Endodermal cell (in vitro differentiated cells): ENCODE results near the gene PRKCA. TPM values are rescaled to one million over a fixed set of nuclear protein-coding genes. Genes with fewer than 3 reads are reported as not detected.

Experiments used
- DNase-seq: peaks from one replicate; pipeline ENCODE4 v3.0.0-alpha.2; 2017
- H3K27ac ChIP-seq: 2 replicates; pipeline ENCODE4 v1.5.1; 2013; ENCODE audit warnings: mild to moderate bottlenecking, low read depth, low read length, moderate library complexity
- H3K27me3 ChIP-seq: 2 replicates; pipeline ENCODE4 v1.6.1; 2013; ENCODE audit warnings: mild to moderate bottlenecking, low read length, moderate library complexity; ENCODE audit not compliant: insufficient read depth, control insufficient read depth, poor library complexity, severe bottlenecking
- H3K36me3 ChIP-seq: 2 replicates; pipeline ENCODE4 v1.7.0; 2013; ENCODE audit warnings: mild to moderate bottlenecking, low read length, moderate library complexity; ENCODE audit not compliant: control insufficient read depth, insufficient read depth
- H3K4me1 ChIP-seq: one replicate; pipeline ENCODE4 v1.7.0; 2013; ENCODE audit warnings: low read length; ENCODE audit not compliant: control insufficient read depth, insufficient read depth
- H3K4me3 ChIP-seq: 2 replicates; pipeline ENCODE4 v1.5.1; 2013; ENCODE audit warnings: mild to moderate bottlenecking, low read length, moderate library complexity
- H3K9ac ChIP-seq: 2 replicates; pipeline ENCODE4 v1.6.1; 2013; ENCODE audit warnings: mild to moderate bottlenecking, low read length, moderate library complexity; ENCODE audit not compliant: poor library complexity, severe bottlenecking; ENCODE audit errors: extremely low read depth
- H3K9me3 ChIP-seq: 2 replicates; pipeline ENCODE4 v1.6.1; 2013; ENCODE audit warnings: mild to moderate bottlenecking, low read length, moderate library complexity; ENCODE audit not compliant: control insufficient read depth
- H3K27ac Mint-ChIP-seq: 2 replicates; pipeline ENCODE4 v1.8.0; 2020; ENCODE audit warnings: mixed read lengths
- H3K27me3 Mint-ChIP-seq: 2 replicates; pipeline ENCODE4 v1.8.0; 2021; ENCODE audit warnings: mild to moderate bottlenecking, mixed read lengths; ENCODE audit not compliant: insufficient read depth
- H3K36me3 Mint-ChIP-seq: 2 replicates; pipeline ENCODE4 v1.8.0; 2020; ENCODE audit warnings: low read depth, mixed read lengths
- H3K4me1 Mint-ChIP-seq: 2 replicates; pipeline ENCODE4 v1.8.0; 2020; ENCODE audit warnings: mixed read lengths
- H3K4me3 Mint-ChIP-seq: 2 replicates; pipeline ENCODE4 v1.8.0; 2020; ENCODE audit warnings: mild to moderate bottlenecking, moderate library complexity, mixed read lengths
- H3K9me3 Mint-ChIP-seq: 2 replicates; pipeline ENCODE4 v1.8.0; 2020; ENCODE audit warnings: mild to moderate bottlenecking, mixed read lengths
- CTCF ChIP-seq: fragments of 200-600 bp; sonication (generic); conservative IDR thresholded peaks from 2 replicates; pipeline ENCODE4 v1.5.0; 2021; ENCODE audit warnings: antibody characterized with exemption, mild to moderate bottlenecking
- WGBS, 2 experiments: methylation state at CpG; one replicate each; pipeline versions ENCODE4 v1.1.5 to v1.1.7; 2013; ENCODE audit warnings: missing lambda C conversion rate in 2 of 2, mixed read lengths in 1 of 2; ENCODE audit not compliant: insufficient coverage in 1 of 2, insufficient read length in 1 of 2; 5-methylcytosine and 5-hydroxymethylcytosine counted together
- total RNA-seq, 2 donors: library from RNA; stranded (reverse); fragmentation: NEBNext Ultra II Directional in 1 of 2; extraction: Animal tissue kit (Norgen Biotek cat#: 25700) in 1 of 2; gene quantifications; 2 replicates in 1 of 2; 3 replicates in 1 of 2; pipeline ENCODE4 v1.2.1, GENCODE V29; 2021

The PRKCA gene
- total RNA-seq, 2 donors from 2014 or later: 8.7 to 14.6 TPM

- Histone ChIP-seq H3K27me3 (peaks cover 29% of the 10 kb centered on the region), H3K27ac (no peak overlapping the region), H3K4me1 (peaks cover 10% of the 10 kb centered on the region), H3K4me3 (no peak overlapping the region), H3K9ac (no peak overlapping the region), H3K9me3 (no peaks in the 10 kb centered on the region), H3K36me3 (no peaks in the 10 kb centered on the region)
- no peak for TF ChIP-seq CTCF
- Mint-ChIP-seq H3K4me1 (peaks cover 24% of the 10 kb centered on the region), H3K4me3 (no peak overlapping the region), H3K27ac (no peak overlapping the region), H3K27me3 (peaks cover 34% of the 10 kb centered on the region), H3K9me3 (no peaks in the 10 kb centered on the region), H3K36me3 (no peaks in the 10 kb centered on the region)
- DNase-seq: no peak
- 67 to 83% methylated on average over 1 to 2 of the region's 3 CpGs for WGBS, 2 experiments
Observed at GRCh38 chr17:66354472-66354871, 52.1 kb downstream of the PRKCA start.

- WGBS, 2 experiments: 84 to 87% methylated on average over 2 to 5 of the region's 5 CpGs
- H3K27me3 Mint-ChIP-seq: peaks cover 34% of the 10 kb centered on the region
- no peak overlapping the region for H3K4me3 Mint-ChIP-seq
- Histone ChIP-seq H3K27me3 (peaks cover 29% of the 10 kb centered on the region), H3K9ac (no peak overlapping the region), H3K4me3 (no peak overlapping the region), H3K36me3 (no peaks in the 10 kb centered on the region), H3K4me1 (peaks cover 5% of the 10 kb centered on the region), H3K9me3 (no peaks in the 10 kb centered on the region), H3K27ac (no peak overlapping the region)
- no peak for DNase-seq
- H3K36me3 Mint-ChIP-seq: no peaks in the 10 kb centered on the region
- H3K9me3 Mint-ChIP-seq: no peaks in the 10 kb centered on the region
- peak overlapping the region; percentile 52 for H3K27ac Mint-ChIP-seq
- no peak for TF ChIP-seq CTCF
- H3K4me1 Mint-ChIP-seq: peaks cover 19% of the 10 kb centered on the region
Observed at GRCh38 chr17:66354981-66355380, 52.6 kb downstream of the PRKCA start.

GRCh38 chr17:66355510-66355909, 53.1 kb downstream of the PRKCA start:
- H3K9me3 Mint-ChIP-seq: no peaks in the 10 kb centered on the region
- WGBS, 2 experiments: 71 to 100% methylated on average over 1 to 2 of the region's 2 CpGs
- Histone ChIP-seq H3K4me3 (no peak overlapping the region), H3K9ac (no peak overlapping the region), H3K4me1 (peaks cover 2% of the 10 kb centered on the region), H3K27me3 (peaks cover 29% of the 10 kb centered on the region), H3K27ac (no peak overlapping the region), H3K36me3 (no peaks in the 10 kb centered on the region), H3K9me3 (no peaks in the 10 kb centered on the region)
- no peak for DNase-seq
- peaks cover 18% of the 10 kb centered on the region for H3K4me1 Mint-ChIP-seq
- peaks cover 39% of the 10 kb centered on the region for H3K27me3 Mint-ChIP-seq
- H3K27ac Mint-ChIP-seq: peak overlapping the region; percentile 52
- no peak overlapping the region for H3K4me3 Mint-ChIP-seq
- TF ChIP-seq CTCF: no peak
- no peaks in the 10 kb centered on the region for H3K36me3 Mint-ChIP-seq
